Spleen (tissue), 11 donors: ENCODE measurements around the gene LAIR1. TPM values are rescaled to one million over a fixed set of nuclear protein-coding genes. Genes with fewer than 3 reads are reported as not detected.
A peak's percentile ranks its signal among the peaks of the same experiment; 100 is the strongest.
"Not testable (repeated sequence)": the region's sequence is repeated elsewhere in the genome, so short reads cannot be mapped to it uniquely, and the experiment has no call there.

Experiments used
- DNase-seq: peaks from one replicate; pipeline ENCODE4 v3.0.0-alpha.2; 2020
- H3K27ac ChIP-seq, 8 donors: fragments of 200-600 bp; sonication (generic) in 7 of 8; 1 replicate in 4 of 8; 2 replicates in 4 of 8; pipeline versions ENCODE4 v1.5.0 to v1.8.0; 2016 to 2021; ENCODE audit warnings: inconsistent platforms in 4 of 8, mild to moderate bottlenecking in 4 of 8, moderate library complexity in 1 of 8
- H3K27me3 ChIP-seq, 7 donors: fragments of 200-600 bp; sonication (generic) in 6 of 7; replicated peaks in 1 of 7; 1 replicate in 4 of 7; 2 replicates in 3 of 7; pipeline versions ENCODE4 v1.5.0 to v1.8.0; 2016 to 2021; ENCODE audit warnings: inconsistent platforms in 3 of 7, mild to moderate bottlenecking in 1 of 7
- H3K36me3 ChIP-seq, 6 donors: fragments of 200-600 bp; sonication (generic) in 5 of 6; 1 replicate in 4 of 6; 2 replicates in 2 of 6; pipeline versions ENCODE4 v1.5.0 to v1.8.0; 2016 to 2021; ENCODE audit warnings: inconsistent platforms in 2 of 6
- H3K4me1 ChIP-seq, 6 donors: fragments of 200-600 bp; sonication (generic) in 5 of 6; 1 replicate in 3 of 6; 2 replicates in 3 of 6; pipeline versions ENCODE4 v1.5.0 to v1.8.0; 2016 to 2021; ENCODE audit warnings: inconsistent platforms in 3 of 6
- H3K4me3 ChIP-seq, 8 donors: fragments of 200-600 bp; sonication (generic) in 7 of 8; 1 replicate in 4 of 8; 2 replicates in 4 of 8; pipeline versions ENCODE4 v1.5.0 to v1.8.0; 2016 to 2021; ENCODE audit warnings: inconsistent platforms in 4 of 8, mild to moderate bottlenecking in 4 of 8, moderate library complexity in 2 of 8
- H3K9me3 ChIP-seq, 8 donors: fragments of 200-600 bp; sonication (generic) in 7 of 8; 1 replicate in 4 of 8; 2 replicates in 4 of 8; pipeline versions ENCODE4 v1.5.0 to v1.8.0; 2016 to 2021; ENCODE audit warnings: inconsistent platforms in 4 of 8
- CTCF ChIP-seq, 11 experiments: fragments of 200-600 bp in 7 of 11; fragments of 450-650 bp in 4 of 11; sonication (generic) in 4 of 11; IDR thresholded peaks in 8 of 11; conservative IDR thresholded peaks in 3 of 11; 1 replicate in 7 of 11; 2 replicates in 4 of 11; pipeline versions ENCODE4 v1.4.0 to v1.8.0; 2016 to 2021; ENCODE audit warnings: antibody characterized with exemption in 11 of 11, inconsistent platforms in 4 of 11, mild to moderate bottlenecking in 1 of 11
- POLR2A ChIP-seq, 3 donors: fragments of 450-650 bp; IDR thresholded peaks; one replicate each; pipeline ENCODE4 v1.5.1; 2017; ENCODE audit warnings: antibody characterized with exemption in 3 of 3, mild to moderate bottlenecking in 1 of 3
- POLR2AphosphoS5 ChIP-seq, 3 donors: sonication (generic); formaldehyde crosslinking; IDR thresholded peaks; one replicate each; pipeline ENCODE4 v1.5.1; 2017; ENCODE audit warnings: antibody characterized with exemption in 3 of 3
- WGBS, 5 donors: extraction: QIAGEN DNeasy Blood & Tissue Kit in 3 of 5; methylation state at CpG; one replicate each; pipeline versions ENCODE4 v1.1.5 to v1.1.7; 2013 to 2018; 5-methylcytosine and 5-hydroxymethylcytosine counted together
- intact Hi-C: fragments of 100-400 bp; cut with DNase I; formaldehyde crosslinking; loops from one replicate; pipeline ENCODE4 v1.15.0; 2023; ENCODE audit warnings: low total_unique reads
- polyA plus RNA-seq, 3 donors: library from polyadenylated mRNA; stranded (reverse); fragments of 200-250 nt; gene quantifications; one replicate each; pipeline ENCODE4 v1.2.1, GENCODE V29; 2013
- total RNA-seq, 7 donors: library from RNA; depleted of rRNA in 3 of 7; stranded (reverse); fragments of >200 nt in 3 of 7; fragmentation: NEBNext Ultra II Directional in 4 of 7; extraction: Animal tissue kit (Norgen Biotek cat#: 25700) in 4 of 7; gene quantifications; one replicate each; pipeline versions ENCODE4 v1.1.0 to v1.2.1, GENCODE V29; 2016 to 2021
- donor health status: healthy with polysubstance abuse.
- donor health status: DM: no; HTN: no; CAD: no; lungs with moderate emphysema.
- donor health status: DM: no; HTN: no; CAD: no.
- donor health status: Bipolar disorder and iron deficiency.
- donor health status: healthy.
- donor health status: DM: no; HTN: no; CAD: no.
- donor health status: DM: yes; HTN: yes; CAD: no.

The LAIR1 gene
- total and polyA plus RNA-seq, 10 donors: 56.3 to 164 (median 109) TPM

GRCh38 chr19:54325631-54326030 lies 39.1 kb downstream of the LAIR1 start:
- Histone ChIP-seq H3K27me3 (peaks cover 0 to 6% (median 0%) of the 10 kb centered on the region in 7 donors), H3K36me3 (no peaks in the 10 kb centered on the region), H3K4me3 (no peak overlapping the region), H3K4me1 (peaks cover 0 to 42% (median 24%) of the 10 kb centered on the region in 6 donors), H3K27ac (peak overlapping the region in 4 of 8 donors; percentile 5 to 53 (median 25)), H3K9me3 (no peaks in the 10 kb centered on the region)
- WGBS, 5 donors: 69 to 75% (median 71%) methylated on average over 5 of the region's 5 CpGs
- no peak for DNase-seq
- TF ChIP-seq CTCF (IDR thresholded peaks at IDR 0.05 in 8 of 11, conservative IDR thresholded peaks at IDR 0.05 in 3 of 11): no peak
- intact Hi-C loops: loop anchor here (2.0 kb wide), 1 partner anchor 65 kb away; no protein-coding TSS in a partner anchor

- no peak for DNase-seq
- Histone ChIP-seq H3K4me3 (no peak overlapping the region), H3K27me3 (peaks cover 0 to 6% (median 0%) of the 10 kb centered on the region in 7 donors), H3K27ac (peak overlapping the region in 4 of 8 donors; percentile 5 to 53 (median 25)), H3K9me3 (no peaks in the 10 kb centered on the region), H3K36me3 (no peaks in the 10 kb centered on the region), H3K4me1 (peaks cover 0 to 42% (median 24%) of the 10 kb centered on the region in 6 donors)
- intact Hi-C loops: loop anchor here (2.0 kb wide), 1 partner anchor 66 kb away; no protein-coding TSS in a partner anchor
- TF ChIP-seq POLR2AphosphoS5 (IDR thresholded peaks at IDR 0.05) (no peak), CTCF (IDR thresholded peaks at IDR 0.05 in 8 of 11, conservative IDR thresholded peaks at IDR 0.05 in 3 of 11) (peak; percentile 52 to 90 (median 82)), POLR2A (IDR thresholded peaks at IDR 0.05) (no peak)
- 5 to 11% (median 7%) methylated on average over 4 of the region's 4 CpGs for WGBS, 5 donors
Measured at GRCh38 chr19:54325194-54325621, 39.5 kb downstream of the LAIR1 start.

- peaks cover 2 to 53% (median 28%) of the 10 kb centered on the region in 6 donors for H3K4me1 ChIP-seq
- H3K4me3 ChIP-seq: no peak overlapping the region
- H3K36me3 ChIP-seq: no peaks in the 10 kb centered on the region
- intact Hi-C loops: loop anchor here (2.0 kb wide), 1 partner anchor 67 kb away; no protein-coding TSS in a partner anchor
- peaks cover 0 to 6% (median 0%) of the 10 kb centered on the region in 7 donors for H3K27me3 ChIP-seq
- no peak overlapping the region for H3K27ac ChIP-seq
- no peak for DNase-seq
- 39 to 63% (median 56%) methylated on average over 3 of the region's 3 CpGs for whole genome bisulfite sequencing, 5 donors
- H3K9me3 ChIP-seq: no peaks in the 10 kb centered on the region
- TF ChIP-seq POLR2AphosphoS5 (IDR thresholded peaks at IDR 0.05): no peak
- TF ChIP-seq CTCF (IDR thresholded peaks at IDR 0.05 in 8 of 11, conservative IDR thresholded peaks at IDR 0.05 in 3 of 11): no peak
- no peak for TF ChIP-seq POLR2A (IDR thresholded peaks at IDR 0.05)
Measured at GRCh38 chr19:54324071-54324470, 40.7 kb downstream of the LAIR1 start.

- TF ChIP-seq CTCF (IDR thresholded peaks at IDR 0.05 in 8 of 11, conservative IDR thresholded peaks at IDR 0.05 in 3 of 11): peak in 9 of 11 experiments; percentile 6 to 55 (median 30)
- TF ChIP-seq POLR2AphosphoS5 (IDR thresholded peaks at IDR 0.05): peak in 2 of 3 donors; percentile 10 to 36
- 33 to 34% methylated on average over 1 to 10 of the region's 13 CpGs; no CpG with 5 or more reads in 3 of the 5 donors for WGBS, 5 donors
- H3K4me1 ChIP-seq: peaks cover 3 to 55% (median 34%) of the 10 kb centered on the region in 6 donors
- H3K27me3 ChIP-seq, H3K27ac ChIP-seq, intact Hi-C loops, H3K36me3 ChIP-seq, H3K4me3 ChIP-seq, H3K9me3 ChIP-seq, DNase-seq: not testable (repeated sequence)
Measured at GRCh38 chr19:54322934-54323333, 41.8 kb downstream of the LAIR1 start.

- H3K27me3 ChIP-seq, intact Hi-C loops, H3K27ac ChIP-seq, H3K36me3 ChIP-seq, H3K4me3 ChIP-seq, H3K9me3 ChIP-seq: not testable (repeated sequence)
- H3K4me1 ChIP-seq: peaks cover 3 to 55% (median 29%) of the 10 kb centered on the region in 6 donors
- 85 to 96% (median 88%) methylated on average over 10 to 12 of the region's 13 CpGs for whole genome bisulfite sequencing, 5 donors
- peak; percentile 50 for DNase-seq
Measured at GRCh38 chr19:54322295-54322694, 42.4 kb downstream of the LAIR1 start.
